Keratinocyte (primary cell): Measurements from ENCODE around the gene TMEM26.

Source experiments
- CTCF ChIP-seq, 3 experiments: IDR thresholded peaks in 1 of 3; conservative IDR thresholded peaks in 1 of 3; optimal IDR thresholded peaks in 1 of 3; 2 replicates in 2 of 3; 3 replicates in 1 of 3; pipeline versions ENCODE3 to v1.5.1; 2011; ENCODE audit warnings: low read length in 3 of 3, mild to moderate bottlenecking in 3 of 3, moderate library complexity in 2 of 3, control low read depth in 1 of 3, inconsistent platforms in 1 of 3; ENCODE audit not compliant: insufficient read depth in 2 of 3; ENCODE audit errors: extremely low read depth in 1 of 3
- EZH2 ChIP-seq: IDR thresholded peaks from one replicate; pipeline ENCODE4 v1.6.1; 2012; ENCODE audit warnings: inconsistent platforms, mild to moderate bottlenecking, low read length, moderate library complexity

GRCh38 chr10:61406736-61407135, 46.4 kb downstream of the TMEM26 start:
- TF ChIP-seq CTCF (optimal IDR thresholded peaks at IDR 0.05 in 1 of 3, IDR thresholded peaks at IDR 0.05 in 1 of 3, conservative IDR thresholded peaks at IDR 0.05 in 1 of 3; ENCODE audit: extremely low read depth in 1 of 3, insufficient read depth in 2 of 3, low read length in 3 of 3), result no peak
- no peak for TF ChIP-seq EZH2
